Stimulated activated CD8-positive, alpha-beta memory T cell treated with anti-CD3 and anti-CD28 coated beads, Interleukin-12 subunit alpha, Interleukin-12 subunit beta, amount 100 ng/mL, for 1 hour (primary cell): Measurements from ENCODE around the gene EDEM1.
"Not testable (repeated sequence)": the region's sequence is repeated elsewhere in the genome, so short reads cannot be mapped to it uniquely, and the experiment has no call there.

ENCODE experiments used
- DNase-seq: peaks from one replicate; pipeline ENCODE4 v3.0.0-alpha.2; 2020; ENCODE audit warnings: low read depth

EDEM1 gene

GRCh38 chr3:5187156-5187919, at the start of gene EDEM1:
EDEM1 (plus strand) TSS chr3:5187707; CDS start chr3:5187806, 99 bp downstream.
- peak; percentile 87 for DNase-seq

- DNase-seq, result no peak
Observed at GRCh38 chr3:5138214-5138981, 49.1 kb upstream of the EDEM1 start.

GRCh38 chr3:5140230-5140621, 47.3 kb upstream of the EDEM1 start:
- DNase-seq, result no peak

GRCh38 chr3:5140839-5141238, 46.7 kb upstream of the EDEM1 start:
- no peak for DNase-seq

GRCh38 chr3:5141760-5142159, 45.7 kb upstream of the EDEM1 start:
- no peak for DNase-seq

- DNase-seq, result no peak
Observed at GRCh38 chr3:5143464-5143863, 44.0 kb upstream of the EDEM1 start.

- DNase-seq, result no peak
Observed at GRCh38 chr3:5144316-5144994, 43.1 kb upstream of the EDEM1 start.

GRCh38 chr3:5145120-5145519, 42.4 kb upstream of the EDEM1 start:
- no peak for DNase-seq

GRCh38 chr3:5147152-5147551, 40.4 kb upstream of the EDEM1 start:
- not testable (repeated sequence) for DNase-seq

GRCh38 chr3:5149306-5149880, 38.1 kb upstream of the EDEM1 start:
- no peak for DNase-seq

GRCh38 chr3:5151586-5151985, 35.9 kb upstream of the EDEM1 start:
- DNase-seq, result no peak

- DNase-seq, result no peak
Observed at GRCh38 chr3:5153074-5153473, 34.4 kb upstream of the EDEM1 start.

GRCh38 chr3:5155241-5155640, 32.3 kb upstream of the EDEM1 start:
- no peak for DNase-seq

- DNase-seq, result no peak
Observed at GRCh38 chr3:5160321-5160720, 27.2 kb upstream of the EDEM1 start.

- no peak for DNase-seq
Observed at GRCh38 chr3:5160940-5161858, 26.3 kb upstream of the EDEM1 start.

GRCh38 chr3:5162102-5162501, 25.4 kb upstream of the EDEM1 start:
- DNase-seq, result no peak

GRCh38 chr3:5165698-5166097, 21.8 kb upstream of the EDEM1 start:
- no peak for DNase-seq

- no peak for DNase-seq
Observed at GRCh38 chr3:5166846-5167245, 20.7 kb upstream of the EDEM1 start.

GRCh38 chr3:5168110-5168509, 19.4 kb upstream of the EDEM1 start:
- no peak for DNase-seq

- DNase-seq, result no peak
Observed at GRCh38 chr3:5169807-5170206, 17.7 kb upstream of the EDEM1 start.

GRCh38 chr3:5170975-5171374, 16.5 kb upstream of the EDEM1 start:
- no peak for DNase-seq
